ENCODE data around the gene IRF7.

IRF7 gene

DNA sequence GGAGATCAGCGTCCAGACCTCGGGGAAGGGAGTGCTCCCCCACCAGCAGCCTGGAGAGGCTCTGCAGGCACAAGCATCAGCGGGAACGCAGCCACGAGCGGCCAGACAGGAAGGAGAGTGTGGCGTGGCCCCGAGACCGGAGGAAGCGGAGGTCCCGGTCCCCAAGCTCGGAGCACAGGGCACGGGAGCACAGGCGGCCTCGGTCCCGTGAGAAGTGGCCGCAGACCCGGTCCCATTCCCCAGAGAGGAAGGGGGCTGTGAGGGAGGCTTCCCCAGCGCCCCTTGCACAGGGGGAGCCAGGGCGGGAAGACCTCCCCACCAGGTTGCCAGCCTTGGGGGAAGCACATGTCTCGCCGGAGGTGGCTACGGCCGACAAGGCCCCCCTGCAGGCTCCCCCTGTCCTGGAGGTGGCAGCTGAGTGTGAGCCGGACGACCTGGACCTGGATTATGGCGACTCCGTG lies 6.9 kb downstream of the IRF7 start:
- in situ Hi-C loops (cut with MboI; ENCODE audit: low sequenced_read_pairs), result no loop called here

DNA sequence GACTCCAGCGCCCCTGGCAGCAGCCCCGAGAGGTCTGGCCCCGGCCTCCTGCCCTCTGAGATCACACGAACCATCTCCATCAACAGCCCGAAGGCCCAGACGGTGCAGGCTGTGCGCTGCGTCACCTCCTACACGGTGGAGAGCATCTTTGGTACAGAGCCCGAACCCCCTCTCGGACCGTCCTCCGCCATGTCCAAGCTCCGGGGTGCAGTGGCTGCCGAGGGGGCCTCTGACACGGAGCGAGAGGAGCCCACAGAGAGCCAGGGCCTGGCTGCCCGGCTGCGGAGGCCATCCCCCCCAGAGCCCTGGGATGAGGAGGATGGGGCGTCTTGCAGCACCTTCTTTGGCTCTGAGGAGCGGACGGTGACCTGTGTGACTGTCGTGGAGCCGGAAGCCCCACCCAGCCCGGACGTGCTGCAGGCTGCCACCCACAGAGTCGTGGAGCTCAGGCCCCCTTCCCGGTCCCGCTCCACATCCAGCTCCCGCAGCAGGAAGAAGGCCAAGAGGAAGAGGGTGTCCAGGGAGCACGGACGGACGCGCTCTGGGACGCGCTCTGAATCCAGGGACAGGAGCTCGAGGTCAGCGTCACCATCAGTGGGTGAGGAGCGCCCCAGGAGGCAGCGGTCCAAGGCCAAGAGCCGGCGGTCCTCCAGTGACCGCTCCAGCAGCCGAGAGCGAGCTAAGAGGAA lies 7.6 kb downstream of the IRF7 start:
- in situ Hi-C loops (cut with MboI; ENCODE audit: low sequenced_read_pairs), result no loop called here

DNA sequence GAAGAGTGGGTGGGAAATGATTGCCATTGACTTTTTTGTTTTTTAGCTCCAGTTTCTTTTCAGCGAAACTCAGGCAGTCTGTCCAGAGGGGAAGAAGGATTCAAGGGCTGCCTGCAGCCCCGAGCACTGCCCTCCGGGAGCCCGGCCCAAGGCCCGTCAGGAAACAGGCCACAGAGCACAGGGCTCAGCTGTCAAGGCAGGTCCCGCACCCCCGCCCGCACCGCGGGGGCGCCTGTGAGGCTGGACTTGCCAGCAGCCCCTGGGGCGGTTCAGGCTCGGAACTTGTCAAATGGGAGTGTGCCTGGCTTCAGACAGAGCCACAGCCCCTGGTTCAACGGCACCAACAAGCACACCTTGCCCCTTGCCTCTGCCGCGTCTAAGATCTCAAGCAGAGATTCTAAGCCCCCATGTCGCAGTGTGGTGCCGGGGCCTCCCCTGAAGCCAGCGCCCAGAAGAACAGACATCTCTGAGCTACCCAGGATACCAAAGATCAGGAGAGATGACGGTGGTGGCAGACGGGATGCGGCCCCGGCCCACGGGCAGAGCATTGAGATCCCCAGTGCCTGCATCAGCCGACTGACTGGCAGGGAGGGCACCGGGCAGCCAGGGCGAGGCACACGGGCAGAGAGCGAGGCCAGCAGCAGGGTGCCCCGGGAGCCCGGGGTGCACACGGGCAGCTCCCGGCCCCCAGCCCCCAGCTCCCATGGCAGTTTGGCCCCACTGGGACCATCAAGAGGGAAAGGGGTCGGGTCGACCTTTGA lies 8.6 kb downstream of the IRF7 start:
- in situ Hi-C loops (cut with MboI; ENCODE audit: low sequenced_read_pairs), result no loop called here

DNA sequence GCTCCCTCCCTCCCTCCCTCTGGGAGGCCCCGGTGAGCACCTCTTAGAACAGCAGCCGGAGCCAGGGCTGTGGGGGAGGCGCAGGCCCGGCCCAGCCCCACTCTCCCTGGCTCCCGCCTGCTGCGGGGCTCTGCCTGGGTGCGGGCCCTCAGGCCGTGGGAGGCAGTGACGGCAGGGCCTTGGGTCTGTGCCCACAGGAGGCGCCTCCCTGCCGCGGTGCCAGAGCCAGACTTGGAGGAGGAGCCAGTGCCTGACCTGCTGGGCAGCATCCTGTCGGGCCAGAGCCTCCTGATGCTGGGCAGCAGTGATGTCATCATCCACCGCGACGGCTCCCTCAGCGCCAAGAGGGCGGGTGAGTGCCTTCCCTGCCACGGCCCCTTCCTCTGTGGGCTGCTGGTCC lies 9.5 kb downstream of the IRF7 start:
- in situ Hi-C loops (cut with MboI; ENCODE audit: low sequenced_read_pairs), result no loop called here

DNA sequence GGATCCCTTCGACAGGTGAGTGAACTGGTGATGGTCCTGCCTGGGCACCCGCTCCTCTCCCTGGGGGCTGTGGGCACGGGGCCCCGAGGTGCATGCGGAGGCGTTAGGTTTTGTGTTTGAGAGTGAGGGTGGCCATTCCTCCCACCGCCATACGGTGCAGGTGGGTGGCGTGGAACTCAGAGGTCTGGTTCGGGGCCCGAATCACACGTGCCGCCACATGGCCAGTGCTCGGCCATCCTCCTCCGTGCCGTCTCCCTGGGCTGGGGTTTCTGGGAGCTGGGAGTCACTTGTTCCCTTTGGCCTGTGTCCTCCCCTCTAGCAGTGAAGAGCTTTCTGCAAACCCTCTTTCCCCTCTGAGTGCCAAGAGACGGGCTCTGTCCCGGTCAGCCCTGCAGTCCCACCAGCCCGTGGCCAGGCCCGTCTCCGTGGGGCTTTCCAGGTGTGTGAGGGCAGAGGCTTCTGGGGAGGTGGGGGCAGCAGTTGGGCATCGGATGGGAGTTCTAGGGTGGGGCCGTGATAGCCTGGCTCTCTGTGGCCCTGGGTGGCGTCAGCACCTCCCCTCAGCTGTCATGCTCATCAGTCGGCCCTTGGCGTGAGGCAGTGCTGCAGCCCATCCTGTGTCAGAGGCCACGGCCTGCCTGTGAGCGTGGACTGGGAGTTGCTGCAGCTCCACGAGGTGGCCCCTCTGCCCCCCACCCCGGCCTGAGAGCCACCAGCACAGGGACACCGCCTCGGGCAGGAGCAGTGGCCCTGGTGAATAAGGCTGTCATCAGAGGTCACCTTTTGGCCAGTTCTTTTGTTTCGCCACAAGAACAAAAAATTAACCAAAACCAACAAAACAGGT lies 10.2 kb downstream of the IRF7 start:
- in situ Hi-C loops (cut with MboI; ENCODE audit: low sequenced_read_pairs), result no loop called here

DNA sequence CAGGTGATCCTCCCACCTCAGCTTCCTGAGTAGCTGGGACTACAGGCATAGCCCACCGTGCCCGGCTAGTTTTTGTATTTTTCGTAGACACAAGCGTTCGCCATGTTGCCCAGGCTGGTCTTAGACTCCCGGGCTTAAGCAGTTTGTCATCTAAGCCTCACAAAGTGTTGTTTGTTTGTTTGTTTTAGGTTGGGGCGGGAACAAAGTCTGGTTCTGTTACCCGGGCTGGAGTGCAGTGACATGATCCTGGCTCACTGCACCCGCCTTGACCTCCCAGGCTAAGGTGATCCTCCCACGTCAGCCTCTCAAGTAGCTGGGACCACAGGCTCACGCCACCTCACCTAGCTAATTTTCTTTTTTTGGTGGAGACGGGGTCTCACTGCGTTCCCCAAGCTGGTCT lies 12.6 kb downstream of the IRF7 start:
- in situ Hi-C loops (cut with MboI; ENCODE audit: low sequenced_read_pairs), result no loop called here

DNA sequence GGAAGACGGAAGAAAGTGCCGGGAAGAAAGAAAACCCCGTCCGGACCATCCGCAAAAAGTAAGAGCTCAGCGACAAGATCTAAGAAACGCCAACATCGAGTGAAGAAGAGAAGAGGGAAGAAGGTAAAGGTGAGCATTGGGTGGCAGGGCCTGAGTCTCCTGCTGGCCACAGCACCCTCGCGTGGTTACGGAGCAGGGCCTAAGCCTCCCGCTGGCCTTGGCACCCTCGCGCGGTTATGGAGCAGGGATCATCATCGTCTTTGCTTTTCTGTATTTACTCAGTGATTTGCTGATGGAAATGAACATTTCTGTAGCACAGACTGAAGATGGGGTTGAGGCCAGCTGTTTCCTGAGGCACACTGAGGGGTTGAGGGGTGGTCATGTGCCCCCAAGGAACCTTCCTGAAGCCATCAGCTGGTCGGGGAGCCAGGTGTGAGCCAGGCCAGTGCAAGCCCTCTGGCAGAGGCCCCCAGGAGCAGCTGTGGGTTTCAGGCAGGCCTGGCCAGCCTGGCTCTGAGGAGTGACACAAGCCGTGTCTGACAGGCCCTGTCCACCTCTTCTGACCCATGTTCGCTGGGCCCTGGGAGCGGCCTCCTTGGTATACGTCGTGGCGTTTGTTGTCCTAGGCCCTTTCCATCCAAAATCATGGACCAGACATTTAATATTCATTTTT lies 14.0 kb downstream of the IRF7 start:
- in situ Hi-C loops (cut with MboI; ENCODE audit: low sequenced_read_pairs), result no loop called here

DNA sequence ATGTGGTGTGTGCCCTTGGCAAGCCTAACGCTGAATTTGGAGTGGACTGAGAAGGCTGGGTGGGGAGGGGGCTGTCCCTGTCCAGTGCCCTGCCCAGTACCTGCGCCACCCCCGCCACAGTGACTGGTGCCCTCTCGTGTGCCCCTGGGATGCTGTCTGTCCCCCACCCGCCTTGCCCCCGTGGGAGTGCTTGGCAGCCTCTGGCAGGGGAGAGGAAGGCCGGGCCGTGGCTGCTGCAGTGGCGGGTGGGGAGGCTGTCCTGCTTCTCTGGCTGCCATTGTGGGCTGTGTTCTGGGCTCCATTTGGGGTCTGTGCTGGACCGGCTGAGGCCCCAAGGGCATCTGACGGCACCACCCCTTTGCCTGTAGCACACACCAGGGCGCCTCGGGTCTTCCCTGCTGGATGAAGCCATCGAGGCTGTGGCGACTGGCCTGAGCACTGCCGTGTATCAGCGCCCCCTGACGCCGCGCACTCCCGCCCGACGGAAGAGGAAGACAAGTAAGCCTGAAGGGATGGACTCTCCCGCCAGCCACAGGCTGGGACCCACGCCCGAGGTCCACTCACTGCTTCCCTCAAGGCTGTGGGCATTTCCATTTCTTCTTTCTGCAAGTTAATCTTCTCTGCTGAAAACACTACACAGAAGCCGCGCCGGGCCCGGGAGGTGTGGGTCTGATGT lies 17.6 kb downstream of the IRF7 start:
- in situ Hi-C loops (cut with MboI; ENCODE audit: low sequenced_read_pairs), result no loop called here

DNA sequence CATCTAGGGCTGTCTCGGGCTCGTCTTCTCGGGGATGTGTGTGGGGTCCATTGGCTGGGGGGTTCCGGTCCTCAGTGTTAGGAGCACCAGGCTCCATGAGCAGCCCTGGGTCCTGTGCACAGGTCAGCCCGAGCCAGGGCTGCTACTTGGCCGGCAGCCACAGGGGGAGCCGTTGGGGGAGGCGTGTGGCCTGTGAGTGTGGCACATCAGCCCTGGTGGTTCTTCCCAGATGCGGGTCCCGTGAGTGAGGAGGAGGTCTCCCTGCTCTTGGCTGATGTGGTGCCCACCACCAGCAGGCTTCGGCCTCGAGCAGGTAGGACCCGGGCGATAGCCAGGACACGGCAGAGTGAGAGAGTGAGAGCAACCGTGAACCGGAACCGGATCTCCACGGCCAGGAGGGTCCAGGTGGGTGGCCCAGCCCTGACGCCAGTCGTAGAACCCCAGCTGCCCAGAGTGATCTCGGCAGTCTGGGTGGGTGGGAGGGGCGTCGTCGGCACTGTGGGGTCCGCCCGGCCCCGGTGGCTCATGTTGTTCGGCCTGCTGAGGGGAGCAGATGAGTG lies 18.5 kb downstream of the IRF7 start:
- in situ Hi-C loops (cut with MboI; ENCODE audit: low sequenced_read_pairs), result no loop called here

DNA sequence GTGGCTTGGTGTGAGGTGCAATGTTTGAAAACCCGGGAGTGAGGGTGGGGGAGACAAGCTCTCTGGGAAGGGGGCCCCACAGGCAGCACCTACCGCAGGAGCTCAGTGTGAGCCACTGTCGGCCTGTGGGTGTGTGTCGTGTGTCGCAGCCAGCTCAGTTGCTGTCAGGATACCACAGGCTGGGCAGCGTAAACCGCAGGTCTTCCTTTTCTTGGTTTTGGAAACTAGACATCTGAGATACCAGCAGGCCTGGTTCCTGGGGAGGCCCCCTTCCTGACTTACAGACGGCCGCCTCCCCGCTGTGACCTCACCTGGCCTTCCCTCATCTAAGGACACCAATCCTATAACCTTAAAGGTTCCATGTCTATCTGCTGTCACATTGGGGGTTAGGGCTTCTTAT lies 19.4 kb downstream of the IRF7 start:
- in situ Hi-C loops (cut with MboI; ENCODE audit: low sequenced_read_pairs), result no loop called here

DNA sequence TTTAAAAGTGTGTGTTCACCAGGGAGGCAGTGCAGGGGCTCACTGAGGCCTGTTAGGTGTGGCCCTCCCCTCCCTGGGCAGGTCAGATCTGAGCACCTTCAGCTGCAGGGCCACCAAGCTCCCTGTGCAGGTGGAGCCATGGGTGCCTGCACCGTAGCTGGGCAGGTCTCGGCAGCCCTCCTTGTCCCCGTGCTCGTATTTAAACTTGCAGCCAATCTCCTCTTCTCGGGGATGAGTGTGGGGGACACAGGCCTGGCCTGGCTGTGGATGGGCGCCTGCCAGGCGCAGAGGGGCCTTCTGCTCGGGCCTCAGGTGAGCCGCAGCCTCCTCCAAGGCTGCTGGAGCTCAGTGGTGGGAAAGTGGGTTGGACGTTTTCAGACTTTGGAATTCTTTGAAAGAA lies 20.4 kb downstream of the IRF7 start:
- in situ Hi-C loops (cut with MboI; ENCODE audit: low sequenced_read_pairs), result no loop called here

DNA sequence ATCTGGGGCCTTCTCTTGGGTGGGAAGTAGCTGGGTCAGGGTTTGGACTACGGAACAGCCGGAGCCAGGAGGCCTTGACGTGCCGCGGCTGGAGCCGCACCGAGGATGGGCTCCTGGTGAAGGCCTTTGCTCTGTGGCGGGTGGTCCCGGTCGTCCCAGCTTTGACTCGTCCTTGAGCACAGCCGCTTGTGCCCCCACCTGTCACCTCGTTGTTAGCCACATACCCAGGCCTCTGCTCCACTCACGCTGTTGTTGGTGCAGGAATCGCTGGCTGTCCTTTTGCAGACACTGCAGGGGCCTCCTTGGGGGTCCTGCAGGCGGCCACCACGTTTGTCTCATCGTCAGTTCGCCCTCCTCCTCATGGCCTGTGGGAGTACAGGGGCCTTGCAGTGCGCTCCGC lies 22.4 kb downstream of the IRF7 start:
- in situ Hi-C loops (cut with MboI; ENCODE audit: low sequenced_read_pairs), result no loop called here

DNA sequence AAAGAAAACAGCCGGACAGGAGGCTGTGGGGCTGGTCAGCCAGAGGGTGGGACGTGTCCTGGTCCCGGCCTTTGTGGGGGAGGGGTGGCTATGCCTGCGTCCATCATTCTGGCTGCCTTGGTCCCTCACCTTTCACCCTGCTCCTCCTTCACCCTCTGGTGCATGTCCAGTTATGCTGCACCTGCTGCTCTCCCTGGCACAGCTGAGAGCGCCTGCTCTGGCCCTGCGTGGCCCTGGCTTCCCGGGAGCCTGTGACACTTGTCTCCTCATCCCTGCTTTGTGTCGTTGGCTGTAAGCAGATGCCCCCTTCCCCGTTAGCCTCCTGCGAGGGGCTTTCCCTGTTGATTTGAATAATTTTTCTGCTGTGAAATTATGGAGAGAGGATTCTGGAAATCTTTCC lies 22.8 kb downstream of the IRF7 start:
- in situ Hi-C loops (cut with MboI; ENCODE audit: low sequenced_read_pairs), result no loop called here

DNA sequence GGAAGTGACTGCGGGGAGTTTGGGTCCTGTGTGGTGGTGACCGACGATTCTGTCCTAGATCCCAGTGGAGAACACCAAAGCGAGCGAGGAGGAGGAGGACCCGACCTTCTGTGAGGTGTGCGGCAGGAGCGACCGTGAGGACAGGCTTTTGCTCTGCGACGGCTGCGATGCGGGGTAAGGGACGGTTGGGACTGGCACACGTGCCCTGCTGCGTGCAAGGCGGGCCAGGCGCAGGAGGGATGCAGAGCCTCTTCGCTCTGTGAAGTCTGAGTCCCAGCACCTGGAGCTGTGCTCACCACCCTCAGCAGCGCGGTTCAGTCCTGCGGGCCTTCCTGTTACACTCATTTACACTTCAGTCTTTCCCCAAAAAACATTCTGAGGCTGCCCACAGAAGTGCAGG lies 23.2 kb downstream of the IRF7 start:
- in situ Hi-C loops (cut with MboI; ENCODE audit: low sequenced_read_pairs), result no loop called here

DNA sequence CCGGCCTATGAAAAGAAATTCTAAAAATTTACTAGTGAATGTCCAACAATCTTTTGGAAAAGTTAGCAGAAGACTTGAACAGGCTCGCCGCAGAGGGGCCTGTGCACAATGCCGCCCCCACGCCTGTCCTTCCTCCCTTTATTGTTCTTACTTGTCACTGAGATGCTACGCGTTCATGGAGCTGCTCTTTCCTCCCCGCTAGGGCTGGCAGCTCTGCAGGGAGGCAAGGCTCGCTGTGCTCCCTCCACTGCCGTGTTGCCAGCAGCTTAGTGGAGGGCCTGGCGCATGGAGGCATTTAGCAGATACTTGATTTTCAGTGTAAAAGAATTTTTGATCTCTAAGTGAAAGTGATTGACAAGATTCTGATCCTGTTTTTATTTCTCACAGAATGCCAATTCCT lies 24.8 kb downstream of the IRF7 start:
- in situ Hi-C loops (cut with MboI; ENCODE audit: low sequenced_read_pairs), result no loop called here

DNA sequence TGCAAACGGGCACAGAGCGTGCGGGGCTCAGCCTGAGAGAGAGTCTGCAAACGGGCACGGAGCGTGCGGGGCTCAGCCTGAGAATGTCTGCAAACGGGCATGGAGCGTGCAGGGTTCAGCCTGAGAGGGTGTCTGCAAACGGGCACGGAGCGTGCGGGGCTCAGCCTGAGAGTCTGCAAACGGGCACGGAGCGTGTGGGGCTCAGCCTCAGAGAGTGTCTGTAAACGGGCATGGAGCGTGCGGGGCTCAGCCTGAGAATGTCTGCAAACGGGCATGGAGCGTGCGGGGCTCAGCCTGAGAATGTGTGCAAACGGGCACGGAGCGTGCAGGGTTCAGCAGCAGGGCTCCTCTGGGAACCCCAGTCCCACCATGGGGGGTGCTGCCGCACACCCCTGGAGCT lies 26.0 kb downstream of the IRF7 start:
- in situ Hi-C loops (cut with MboI; ENCODE audit: low sequenced_read_pairs), result no loop called here

DNA sequence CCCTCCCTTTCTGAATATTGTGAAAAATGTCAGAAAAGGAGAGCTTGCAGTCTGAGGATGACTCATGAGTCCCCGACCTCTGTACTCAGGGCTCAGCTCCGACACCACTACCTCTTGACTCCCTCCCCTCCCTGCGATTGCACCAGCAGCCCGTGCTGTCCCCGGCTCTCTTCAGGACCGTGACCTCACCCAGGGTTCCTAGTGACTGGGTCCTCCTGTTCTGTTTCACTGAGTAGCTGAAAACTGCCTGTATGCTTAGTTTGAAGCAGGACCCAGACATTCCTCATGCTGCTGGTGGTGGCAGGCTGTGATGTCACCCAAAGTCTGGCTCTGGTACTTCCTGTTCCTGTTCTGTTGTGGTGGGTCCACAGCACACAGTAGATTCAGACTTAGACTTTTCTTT lies 27.8 kb downstream of the IRF7 start:
- in situ Hi-C loops (cut with MboI; ENCODE audit: low sequenced_read_pairs), result no loop called here

DNA sequence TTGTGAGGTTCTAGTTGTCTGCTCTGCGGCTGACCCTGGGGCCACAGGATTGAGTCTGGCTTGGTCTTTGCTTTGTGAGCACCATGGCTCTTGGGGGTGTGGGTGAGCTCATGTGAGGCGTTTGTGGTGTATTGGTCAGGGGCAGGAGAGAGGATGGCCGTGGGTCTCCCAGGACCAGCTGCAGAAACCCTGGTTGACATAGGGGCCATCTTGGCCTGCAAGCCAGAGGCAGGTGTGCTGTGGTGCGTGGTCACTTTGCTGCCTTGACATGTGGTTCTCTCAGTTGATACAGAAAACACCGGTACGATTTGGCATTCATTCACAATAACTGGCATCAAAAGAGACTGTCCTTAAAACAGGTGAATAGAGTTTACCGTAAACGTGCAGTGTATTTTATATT lies 28.2 kb downstream of the IRF7 start:
- in situ Hi-C loops (cut with MboI; ENCODE audit: low sequenced_read_pairs), result no loop called here

DNA sequence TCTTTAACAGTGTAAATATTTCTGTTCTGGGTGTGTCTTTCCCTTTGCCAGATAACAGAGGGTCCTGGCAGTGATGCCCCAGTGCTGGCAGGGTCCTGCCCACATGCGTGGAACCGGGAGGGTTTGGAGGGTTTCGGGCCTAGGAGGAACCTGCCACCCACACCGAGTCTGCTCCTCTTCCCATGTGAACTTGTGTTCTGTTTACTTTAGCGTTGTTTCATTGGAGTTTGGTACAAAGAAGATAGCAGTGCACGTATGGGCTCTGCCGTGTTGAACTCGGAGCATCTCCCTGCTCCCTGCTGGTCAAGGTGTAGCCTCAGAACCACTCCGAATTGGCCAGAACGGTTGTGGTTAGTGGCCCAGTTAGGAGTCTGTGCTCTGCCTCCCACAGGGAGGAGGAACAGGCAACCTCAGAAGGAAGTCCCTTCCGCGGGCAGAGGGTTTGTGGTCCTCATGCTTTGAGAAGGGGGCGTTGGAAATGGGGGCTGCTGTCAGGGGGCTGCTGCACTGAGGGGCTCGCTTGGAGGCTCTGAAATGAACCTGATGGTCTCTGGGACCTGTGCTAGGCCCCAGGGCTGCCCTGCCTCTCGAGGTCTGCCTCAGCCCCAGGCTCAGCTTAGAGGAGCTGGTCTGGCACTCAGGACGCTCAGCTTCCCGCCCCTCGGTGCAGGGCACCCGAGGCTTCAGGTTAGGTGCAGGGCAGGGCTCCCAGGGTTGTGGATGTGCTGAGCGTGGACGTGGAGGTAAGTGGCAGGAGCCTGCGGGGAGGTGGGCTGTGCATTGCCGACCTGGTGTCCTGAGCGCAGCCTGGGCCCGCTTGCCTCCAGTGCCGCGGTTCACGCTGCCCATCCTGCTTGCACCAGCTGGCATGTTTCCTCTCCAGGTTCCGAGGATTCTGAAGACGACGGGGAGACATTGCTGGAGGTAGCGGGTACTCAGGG lies 29.1 kb downstream of the IRF7 start:
- in situ Hi-C loops (cut with MboI; ENCODE audit: low sequenced_read_pairs), result no loop called here
